ENCODE measurements around the gene CDKL5.

CDKL5 gene

DNA sequence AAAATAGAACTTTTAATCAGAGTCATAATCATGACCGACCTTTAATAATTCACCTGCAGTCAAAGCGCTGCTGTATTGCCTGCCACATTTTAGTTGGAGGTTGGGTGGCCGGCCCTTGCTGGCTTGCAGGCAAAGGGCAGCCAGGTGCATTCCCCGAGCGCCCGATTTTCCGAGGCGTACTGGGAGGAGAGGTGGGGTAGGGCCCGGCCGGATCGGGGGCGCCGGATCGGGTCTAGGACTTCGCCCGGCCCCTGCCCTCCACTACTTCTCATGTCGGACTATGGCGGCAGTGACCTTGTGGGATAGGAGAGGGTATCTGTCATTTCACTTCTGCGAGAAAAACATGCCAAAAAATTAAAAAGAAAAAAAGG is 249.0 kb downstream of the CDKL5 start:
- no peak for DNase-seq (ENCODE audit: low read depth)
- TF ChIP-seq, protein P1, sequence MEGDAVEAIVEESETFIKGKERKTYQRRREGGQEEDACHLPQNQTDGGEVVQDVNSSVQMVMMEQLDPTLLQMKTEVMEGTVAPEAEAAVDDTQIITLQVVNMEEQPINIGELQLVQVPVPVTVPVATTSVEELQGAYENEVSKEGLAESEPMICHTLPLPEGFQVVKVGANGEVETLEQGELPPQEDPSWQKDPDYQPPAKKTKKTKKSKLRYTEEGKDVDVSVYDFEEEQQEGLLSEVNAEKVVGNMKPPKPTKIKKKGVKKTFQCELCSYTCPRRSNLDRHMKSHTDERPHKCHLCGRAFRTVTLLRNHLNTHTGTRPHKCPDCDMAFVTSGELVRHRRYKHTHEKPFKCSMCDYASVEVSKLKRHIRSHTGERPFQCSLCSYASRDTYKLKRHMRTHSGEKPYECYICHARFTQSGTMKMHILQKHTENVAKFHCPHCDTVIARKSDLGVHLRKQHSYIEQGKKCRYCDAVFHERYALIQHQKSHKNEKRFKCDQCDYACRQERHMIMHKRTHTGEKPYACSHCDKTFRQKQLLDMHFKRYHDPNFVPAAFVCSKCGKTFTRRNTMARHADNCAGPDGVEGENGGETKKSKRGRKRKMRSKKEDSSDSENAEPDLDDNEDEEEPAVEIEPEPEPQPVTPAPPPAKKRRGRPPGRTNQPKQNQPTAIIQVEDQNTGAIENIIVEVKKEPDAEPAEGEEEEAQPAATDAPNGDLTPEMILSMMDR (conservative IDR thresholded peaks at IDR 0.05; ENCODE audit: control insufficient read depth, insufficient read depth, low read depth, low read length) = no peak
- peak overlapping the region; percentile 52 for H3K4me3 ChIP-seq (ENCODE audit: control insufficient read depth, low read depth, low read length)

DNA sequence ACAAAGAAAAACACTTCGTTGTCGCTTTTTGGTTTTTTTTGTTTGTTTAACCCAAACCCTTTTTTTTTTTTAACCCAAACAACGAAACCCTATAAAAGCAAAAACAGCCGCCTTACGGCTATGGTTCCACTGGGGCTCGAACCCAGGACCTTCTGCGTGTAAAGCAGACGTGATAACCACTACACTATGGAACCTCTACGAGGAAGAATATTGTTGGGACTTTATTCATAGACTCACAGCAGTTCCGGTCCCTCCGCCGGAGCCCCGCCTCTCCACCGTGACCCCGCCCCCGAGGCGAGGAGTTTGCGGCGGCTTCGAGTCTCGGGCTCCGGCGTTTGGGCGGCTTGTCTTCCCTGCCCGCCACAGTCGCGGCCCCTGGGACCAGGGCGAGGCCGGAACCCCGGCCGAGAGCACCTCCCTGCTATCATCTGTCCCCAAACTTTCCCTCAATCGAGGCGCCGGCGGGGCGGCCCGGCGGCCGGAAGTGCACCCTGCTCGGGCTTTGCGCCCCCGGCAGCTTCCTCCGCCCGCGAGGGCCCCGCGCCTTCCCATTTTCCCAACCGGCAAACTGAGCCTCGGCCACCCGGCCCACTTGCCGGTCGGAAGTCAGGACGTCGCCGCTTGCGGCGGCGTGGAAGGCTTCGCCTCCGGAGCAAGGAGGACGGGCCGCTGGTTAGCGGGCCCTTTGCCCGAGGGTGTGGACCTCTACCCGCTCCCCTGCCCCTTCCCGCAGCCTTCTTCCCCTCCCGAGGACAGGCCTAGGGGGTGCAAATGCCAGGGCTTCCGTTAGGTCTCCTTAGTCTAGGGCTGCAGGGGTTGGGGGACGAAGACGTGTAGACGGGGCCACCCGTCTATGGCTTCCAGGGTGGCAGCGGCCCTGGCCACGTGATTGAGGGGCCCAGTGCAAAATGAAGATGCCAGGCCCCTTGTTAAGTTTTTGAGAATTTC is 249.7 kb downstream of the CDKL5 start:
- peak; percentile 63 for DNase-seq (ENCODE audit: low read depth)
- H3K4me3 ChIP-seq (ENCODE audit: control insufficient read depth, low read depth, low read length) = peak overlapping the region; percentile 52
- TF ChIP-seq, protein P1 (conservative IDR thresholded peaks at IDR 0.05; ENCODE audit: control insufficient read depth, insufficient read depth, low read depth, low read length) = no peak

DNA sequence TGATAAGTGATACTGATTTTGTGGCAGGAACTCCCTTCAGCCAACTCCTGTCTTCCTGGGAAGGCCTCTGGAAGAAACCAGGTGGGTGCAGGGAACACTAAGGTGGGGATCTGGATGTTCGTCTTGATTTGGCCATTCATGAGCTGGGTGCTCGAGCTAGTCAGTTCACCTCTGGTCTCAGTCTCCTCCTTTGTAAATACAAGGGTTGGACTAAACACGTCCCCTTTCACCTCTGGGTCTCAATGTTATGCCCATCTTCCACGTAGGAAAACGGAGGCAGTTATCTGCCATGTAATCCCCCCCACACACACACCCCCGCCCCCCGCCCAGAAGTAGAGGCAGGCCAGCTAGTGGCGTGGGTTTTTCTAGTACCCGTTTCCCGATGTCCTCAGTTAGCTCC is 250.6 kb downstream of the CDKL5 start:
- no peak for DNase-seq (ENCODE audit: low read depth)
- H3K4me3 ChIP-seq (ENCODE audit: control insufficient read depth, low read depth, low read length) = no peak overlapping the region
- TF ChIP-seq, protein P1 (conservative IDR thresholded peaks at IDR 0.05; ENCODE audit: control insufficient read depth, insufficient read depth, low read depth, low read length) = no peak

GRCh38 chrX:18676470-18676869 is 251.1 kb downstream of the CDKL5 start:
- peak; percentile 20 for DNase-seq (ENCODE audit: low read depth)
- no peak overlapping the region for H3K4me3 ChIP-seq (ENCODE audit: control insufficient read depth, low read depth, low read length)
- TF ChIP-seq, protein P1 (conservative IDR thresholded peaks at IDR 0.05; ENCODE audit: control insufficient read depth, insufficient read depth, low read depth, low read length) = peak; percentile 36

- TF ChIP-seq, protein P1 (conservative IDR thresholded peaks at IDR 0.05; ENCODE audit: control insufficient read depth, insufficient read depth, low read depth, low read length) = no peak
- H3K4me3 ChIP-seq (ENCODE audit: control insufficient read depth, low read depth, low read length) = no peak overlapping the region
- no peak for DNase-seq (ENCODE audit: low read depth)
Measured at GRCh38 chrX:18677161-18677869, 251.9 kb downstream of the CDKL5 start.

DNA sequence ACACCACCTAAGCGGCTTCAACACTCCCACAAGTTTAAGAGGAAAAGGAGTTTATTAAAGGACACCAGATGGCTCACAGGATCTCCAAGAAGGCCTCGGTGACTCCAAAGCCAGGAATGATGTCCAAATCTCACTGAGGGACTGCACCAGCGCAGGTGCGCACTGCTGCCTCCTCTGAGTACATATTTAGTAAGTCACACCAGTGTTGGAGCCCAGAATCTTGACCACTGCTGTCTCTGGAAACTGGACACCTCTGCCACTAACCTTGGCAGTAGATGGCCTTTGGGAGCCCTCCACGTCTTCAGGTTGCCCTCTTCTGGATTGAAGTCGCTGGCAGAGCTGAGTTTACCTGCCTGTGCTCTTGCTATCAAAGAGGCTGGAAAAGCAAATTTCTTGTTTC is 256.6 kb downstream of the CDKL5 start:
- TF ChIP-seq, protein P1 (conservative IDR thresholded peaks at IDR 0.05; ENCODE audit: control insufficient read depth, insufficient read depth, low read depth, low read length) = no peak
- H3K4me3 ChIP-seq (ENCODE audit: control insufficient read depth, low read depth, low read length) = no peak overlapping the region
- no peak for DNase-seq (ENCODE audit: low read depth)

Data from fibroblast of mammary gland (primary cell).